EL (cell line): ENCODE data around the gene ACSM6.
A peak's percentile ranks its signal among the peaks of the same experiment; 100 is the strongest.

Experiments
- DNase-seq: peaks from one replicate; pipeline ENCODE4 v3.0.0-alpha.2; 2016

The ACSM6 gene

GRCh38 chr10:95275726-95276366, 81.8 kb downstream of the ACSM6 start:
- peak; percentile 53 for DNase-seq

- DNase-seq = no peak
Observed at GRCh38 chr10:95276367-95277200, 82.5 kb downstream of the ACSM6 start.

GRCh38 chr10:95277201-95277570, 83.1 kb downstream of the ACSM6 start:
- no peak for DNase-seq

- no peak for DNase-seq
Observed at GRCh38 chr10:95277614-95278013, 83.6 kb downstream of the ACSM6 start.
